Inflammatory macrophage treated with lipopolysaccharide for 1 hour (primary cell): Measurements from ENCODE around the gene FAM219B.
"Not testable (repeated sequence)": the region's sequence is repeated elsewhere in the genome, so short reads cannot be mapped to it uniquely, and the experiment has no call there.

ENCODE experiments used
- DNase-seq, 2 donors: peaks; one replicate each; pipeline ENCODE4 v3.0.0-alpha.2; 2020 to 2022

FAM219B gene

GRCh38 chr15:74906450-74907162 is at the start of gene FAM219B:
TSS of gene FAM219B (minus strand) at chr15:74906851. CDS start at chr15:74906800, 51 bp downstream.
- DNase-seq = peak; percentile 87 to 95

GRCh38 chr15:74955796-74956647 is 49.4 kb upstream of the FAM219B start:
- peak; percentile 39 to 53 for DNase-seq

- DNase-seq = no peak
Measured at GRCh38 chr15:74955017-74955416, 48.4 kb upstream of the FAM219B start.

- DNase-seq = no peak
Measured at GRCh38 chr15:74954515-74954914, 47.9 kb upstream of the FAM219B start.

GRCh38 chr15:74951006-74951405 is 44.4 kb upstream of the FAM219B start:
- no peak for DNase-seq

- DNase-seq = peak; percentile 56 to 96
Measured at GRCh38 chr15:74950078-74950908, 43.6 kb upstream of the FAM219B start.

- DNase-seq = peak; percentile 96
Measured at GRCh38 chr15:74937590-74938371, 31.1 kb upstream of the FAM219B start, which contains the start of gene COX5A. TSS of gene COX5A (minus strand) at chr15:74938073. CDS start at chr15:74938014, 59 bp downstream.

- DNase-seq = no peak
Measured at GRCh38 chr15:74937272-74937589, 30.6 kb upstream of the FAM219B start.

GRCh38 chr15:74935193-74935592 is 28.5 kb upstream of the FAM219B start:
- DNase-seq = not testable (repeated sequence)

GRCh38 chr15:74933573-74933972 is 26.9 kb upstream of the FAM219B start:
- no peak for DNase-seq

- DNase-seq = no peak
Measured at GRCh38 chr15:74928771-74929198, 22.1 kb upstream of the FAM219B start.

- no peak for DNase-seq
Measured at GRCh38 chr15:74924525-74924924, 17.9 kb upstream of the FAM219B start.

- DNase-seq = peak; percentile 59 to 77
Measured at GRCh38 chr15:74920456-74920855, 13.8 kb upstream of the FAM219B start.

- no peak for DNase-seq
Measured at GRCh38 chr15:74917676-74918075, 11.0 kb upstream of the FAM219B start.

- not testable (repeated sequence) for DNase-seq
Measured at GRCh38 chr15:74913799-74914198, 7.1 kb upstream of the FAM219B start.

GRCh38 chr15:74913041-74913440 is 6.4 kb upstream of the FAM219B start:
- DNase-seq = no peak

- no peak for DNase-seq
Measured at GRCh38 chr15:74908635-74909034, 2.0 kb upstream of the FAM219B start.

- no peak for DNase-seq
Measured at GRCh38 chr15:74907163-74907870, 666 bp upstream of the FAM219B start.

GRCh38 chr15:74906067-74906449 is 593 bp downstream of the FAM219B start:
- peak; percentile 14 to 18 for DNase-seq

GRCh38 chr15:74904190-74904805 is 2.4 kb downstream of the FAM219B start:
- no peak for DNase-seq

GRCh38 chr15:74903676-74904075 is 3.0 kb downstream of the FAM219B start:
- DNase-seq = no peak
